Astrocyte (in vitro differentiated cells and primary cell): ENCODE results near the gene RHBDD2. TPM values are rescaled to one million over a fixed set of nuclear protein-coding genes. Genes with fewer than 3 reads are reported as not detected.
"Not testable (repeated sequence)": the region's sequence is repeated elsewhere in the genome, so short reads cannot be mapped to it uniquely, and the experiment has no call there.

Source experiments
- DNase-seq: peaks from one replicate; pipeline ENCODE4 v3.0.0-alpha.2; 2010; ENCODE audit warnings: low read depth
- FAIRE-seq: peaks from 2 replicates; lab custom pipeline; 2011; peaks lifted over from hg19 to GRCh38; lab: Jason Lieb, UNC
- H2AFZ ChIP-seq: 2 replicates; pipeline ENCODE4 v1.6.0; 2012; ENCODE audit warnings: low read depth, low read length, inconsistent platforms
- H3K27ac ChIP-seq: 2 replicates; pipeline ENCODE4 v1.5.1; 2011; ENCODE audit warnings: low read depth, low read length, inconsistent platforms
- H3K27me3 ChIP-seq: 2 replicates; pipeline ENCODE4 v1.6.0; 2011; ENCODE audit warnings: low read length, inconsistent platforms; ENCODE audit not compliant: insufficient read depth
- H3K36me3 ChIP-seq: 2 replicates; pipeline ENCODE4 v1.5.1; 2011; ENCODE audit warnings: low read length, inconsistent platforms; ENCODE audit not compliant: insufficient read depth
- H3K4me1 ChIP-seq: 2 replicates; pipeline ENCODE4 v1.5.1; 2011; ENCODE audit warnings: low read length, inconsistent platforms; ENCODE audit not compliant: insufficient read depth
- H3K4me2 ChIP-seq: 2 replicates; pipeline ENCODE4 v1.6.0; 2012; ENCODE audit warnings: low read length, inconsistent platforms
- H3K4me3 ChIP-seq: 2 replicates; pipeline ENCODE4 v1.5.1; 2011; ENCODE audit warnings: low read depth, mild to moderate bottlenecking, low read length, inconsistent platforms; ENCODE audit not compliant: insufficient read depth
- H3K79me2 ChIP-seq: 2 replicates; pipeline ENCODE4 v1.6.0; 2012; ENCODE audit warnings: mild to moderate bottlenecking, low read length, inconsistent platforms; ENCODE audit not compliant: insufficient read depth
- H3K9ac ChIP-seq: 2 replicates; pipeline ENCODE4 v1.6.0; 2012; ENCODE audit warnings: mild to moderate bottlenecking, low read length, inconsistent platforms
- H3K9me3 ChIP-seq: 2 replicates; pipeline ENCODE4 v1.5.1; 2012; ENCODE audit warnings: low read depth, mild to moderate bottlenecking, low read length, inconsistent platforms; ENCODE audit not compliant: insufficient read depth
- H4K20me1 ChIP-seq: 2 replicates; pipeline ENCODE4 v1.6.0; 2012; ENCODE audit warnings: low read length, inconsistent platforms; ENCODE audit not compliant: insufficient read depth
- H3K27ac Mint-ChIP-seq: one replicate; pipeline ENCODE4 v1.8.0; 2021; ENCODE audit warnings: mild to moderate bottlenecking, mixed read lengths; ENCODE audit not compliant: unreplicated experiment
- H3K27me3 Mint-ChIP-seq: one replicate; pipeline ENCODE4 v1.8.0; 2021; ENCODE audit warnings: low read depth, mixed read lengths; ENCODE audit not compliant: unreplicated experiment
- H3K36me3 Mint-ChIP-seq: one replicate; pipeline ENCODE4 v1.8.0; 2021; ENCODE audit warnings: low read depth, mixed read lengths; ENCODE audit not compliant: unreplicated experiment
- H3K4me1 Mint-ChIP-seq: one replicate; pipeline ENCODE4 v1.8.0; 2021; ENCODE audit warnings: low read depth, mixed read lengths; ENCODE audit not compliant: unreplicated experiment
- H3K4me3 Mint-ChIP-seq: one replicate; pipeline ENCODE4 v1.8.0; 2021; ENCODE audit warnings: mild to moderate bottlenecking, moderate library complexity, mixed read lengths; ENCODE audit not compliant: unreplicated experiment
- H3K9me3 Mint-ChIP-seq: one replicate; pipeline ENCODE4 v1.8.0; 2021; ENCODE audit warnings: mild to moderate bottlenecking, mixed read lengths; ENCODE audit not compliant: unreplicated experiment
- EZH2 ChIP-seq: IDR thresholded peaks from 2 replicates; pipeline ENCODE4 v1.6.1; 2012; ENCODE audit warnings: mild to moderate bottlenecking, low read length, inconsistent platforms; ENCODE audit not compliant: insufficient read depth
- total RNA-seq: library from RNA; stranded (reverse); gene quantifications from 2 replicates; pipeline ENCODE4 v1.2.1, GENCODE V29; 2021
- TF ChIP-seq, protein P1 (sequence below): IDR thresholded peaks from 2 replicates; pipeline ENCODE4 v1.5.1; 2011; ENCODE audit warnings: low read depth, mild to moderate bottlenecking, inconsistent platforms, low read length, moderate library complexity; ENCODE audit not compliant: insufficient read depth

Gene RHBDD2
- total RNA-seq, 1 donor from 2014 or later: 55.0 TPM

GRCh38 chr7:75906991-75907667, 28.3 kb downstream of the RHBDD2 start:
- FAIRE-seq: no peak
- Mint-ChIP-seq H3K4me1 (peaks cover 6% of the 10 kb centered on the region), H3K36me3 (no peaks in the 10 kb centered on the region), H3K4me3 (no peak overlapping the region), H3K27me3 (peaks cover 10% of the 10 kb centered on the region), H3K9me3 (no peaks in the 10 kb centered on the region), H3K27ac (no peak overlapping the region)
- H3K4me2 ChIP-seq: no peak overlapping the region
- TF ChIP-seq, protein P1, sequence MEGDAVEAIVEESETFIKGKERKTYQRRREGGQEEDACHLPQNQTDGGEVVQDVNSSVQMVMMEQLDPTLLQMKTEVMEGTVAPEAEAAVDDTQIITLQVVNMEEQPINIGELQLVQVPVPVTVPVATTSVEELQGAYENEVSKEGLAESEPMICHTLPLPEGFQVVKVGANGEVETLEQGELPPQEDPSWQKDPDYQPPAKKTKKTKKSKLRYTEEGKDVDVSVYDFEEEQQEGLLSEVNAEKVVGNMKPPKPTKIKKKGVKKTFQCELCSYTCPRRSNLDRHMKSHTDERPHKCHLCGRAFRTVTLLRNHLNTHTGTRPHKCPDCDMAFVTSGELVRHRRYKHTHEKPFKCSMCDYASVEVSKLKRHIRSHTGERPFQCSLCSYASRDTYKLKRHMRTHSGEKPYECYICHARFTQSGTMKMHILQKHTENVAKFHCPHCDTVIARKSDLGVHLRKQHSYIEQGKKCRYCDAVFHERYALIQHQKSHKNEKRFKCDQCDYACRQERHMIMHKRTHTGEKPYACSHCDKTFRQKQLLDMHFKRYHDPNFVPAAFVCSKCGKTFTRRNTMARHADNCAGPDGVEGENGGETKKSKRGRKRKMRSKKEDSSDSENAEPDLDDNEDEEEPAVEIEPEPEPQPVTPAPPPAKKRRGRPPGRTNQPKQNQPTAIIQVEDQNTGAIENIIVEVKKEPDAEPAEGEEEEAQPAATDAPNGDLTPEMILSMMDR: no peak
- no peak for TF ChIP-seq EZH2
- H3K9ac ChIP-seq: no peak overlapping the region
- no peaks in the 10 kb centered on the region for H3K9me3 ChIP-seq
- no peak overlapping the region for H3K27ac ChIP-seq
- DNase-seq: no peak
- H3K36me3 ChIP-seq: no peaks in the 10 kb centered on the region
- H2AFZ ChIP-seq: no peak overlapping the region
- no peaks in the 10 kb centered on the region for H3K79me2 ChIP-seq
- no peaks in the 10 kb centered on the region for H4K20me1 ChIP-seq
- H3K27me3 ChIP-seq: no peaks in the 10 kb centered on the region
- H3K4me3 ChIP-seq: no peak overlapping the region
- H3K4me1 ChIP-seq: no peaks in the 10 kb centered on the region

- H3K27ac Mint-ChIP-seq, H3K36me3 ChIP-seq, H3K27ac ChIP-seq, H3K9me3 Mint-ChIP-seq, FAIRE-seq, H2AFZ ChIP-seq, H3K27me3 ChIP-seq, H3K9ac ChIP-seq, H3K4me1 ChIP-seq, H3K4me3 ChIP-seq, H3K4me1 Mint-ChIP-seq, DNase-seq, H3K9me3 ChIP-seq, H3K36me3 Mint-ChIP-seq, H3K4me3 Mint-ChIP-seq, H3K79me2 ChIP-seq, H3K4me2 ChIP-seq, H4K20me1 ChIP-seq: not testable (repeated sequence)
- peaks cover 10% of the 10 kb centered on the region for H3K27me3 Mint-ChIP-seq
Measured at GRCh38 chr7:75907668-75908039, 28.8 kb downstream of the RHBDD2 start.

GRCh38 chr7:75909521-75910132, 30.8 kb downstream of the RHBDD2 start:
- peaks cover 5% of the 10 kb centered on the region for H3K27me3 Mint-ChIP-seq
- H3K27me3 ChIP-seq: no peaks in the 10 kb centered on the region
- no peak overlapping the region for H3K9ac ChIP-seq
- no peak overlapping the region for H3K27ac Mint-ChIP-seq
- H3K4me1 ChIP-seq: peaks cover 6% of the 10 kb centered on the region
- no peaks in the 10 kb centered on the region for H3K9me3 ChIP-seq
- DNase-seq (no peak), FAIRE-seq (no peak)
- no peaks in the 10 kb centered on the region for H3K9me3 Mint-ChIP-seq
- no peak overlapping the region for H3K4me2 ChIP-seq
- H3K79me2 ChIP-seq: no peaks in the 10 kb centered on the region
- H3K27ac ChIP-seq: no peak overlapping the region
- H3K4me3 ChIP-seq: no peak overlapping the region
- H3K4me3 Mint-ChIP-seq: no peak overlapping the region
- H2AFZ ChIP-seq: no peak overlapping the region
- no peaks in the 10 kb centered on the region for H3K36me3 ChIP-seq
- peaks cover 6% of the 10 kb centered on the region for H3K4me1 Mint-ChIP-seq
- H4K20me1 ChIP-seq: no peaks in the 10 kb centered on the region
- no peaks in the 10 kb centered on the region for H3K36me3 Mint-ChIP-seq
- TF ChIP-seq, protein P1: no peak

DNA sequence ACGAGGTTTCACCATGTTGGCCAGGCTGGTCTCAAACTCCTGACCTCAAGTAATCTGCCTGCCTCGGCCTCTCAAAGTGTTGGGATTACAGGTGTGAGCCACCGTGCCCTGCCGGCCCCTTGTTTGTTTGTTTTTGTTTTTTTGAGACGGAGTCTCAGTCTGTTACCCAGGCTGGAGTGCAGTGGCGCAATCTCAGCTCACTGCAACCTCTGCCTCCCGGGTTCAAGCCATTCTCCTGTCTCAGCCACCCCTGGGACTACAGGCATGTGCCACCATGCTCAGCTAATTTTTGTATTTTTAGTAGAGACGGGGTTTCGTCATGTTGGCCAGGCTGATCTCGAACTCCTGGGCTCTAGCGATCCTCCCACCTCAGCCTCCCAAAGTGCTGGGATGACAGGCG, 32.4 kb downstream of the RHBDD2 start:
- H3K9me3 Mint-ChIP-seq, H3K27ac Mint-ChIP-seq, H3K27ac ChIP-seq, H3K4me1 Mint-ChIP-seq, H3K9me3 ChIP-seq, H3K4me3 ChIP-seq, H3K27me3 Mint-ChIP-seq, H3K4me2 ChIP-seq, H3K27me3 ChIP-seq, FAIRE-seq, H4K20me1 ChIP-seq, H3K9ac ChIP-seq, DNase-seq, H3K36me3 ChIP-seq, H2AFZ ChIP-seq, H3K4me3 Mint-ChIP-seq, H3K36me3 Mint-ChIP-seq: not testable (repeated sequence)
- H3K79me2 ChIP-seq: peaks cover 12% of the 10 kb centered on the region
- peaks cover 13% of the 10 kb centered on the region for H3K4me1 ChIP-seq
